Esophagus muscularis mucosa (tissue), 4 donors: ENCODE results near the gene ADCY3. TPM values are rescaled to one million over a fixed set of nuclear protein-coding genes. Genes with fewer than 3 reads are reported as not detected.

Source experiments
- DNase-seq: peaks from one replicate; pipeline ENCODE4 v3.0.0-alpha.2; 2017; ENCODE audit errors: extremely low spot score
- H3K27ac ChIP-seq, 4 donors: fragments of 200-600 bp; sonication (generic); replicated peaks in 1 of 4; 1 replicate in 3 of 4; 2 replicates in 1 of 4; pipeline ENCODE4 v1.5.1; 2016 to 2019; ENCODE audit warnings: mild to moderate bottlenecking in 1 of 4
- H3K27me3 ChIP-seq, 4 donors: fragments of 200-600 bp; sonication (generic); one replicate each; pipeline versions ENCODE4 v1.5.1 to v1.6.0; 2016 to 2019
- H3K36me3 ChIP-seq, 4 donors: fragments of 200-600 bp; sonication (generic); one replicate each; pipeline ENCODE4 v1.5.1; 2016 to 2019
- H3K4me1 ChIP-seq, 4 donors: fragments of 200-600 bp; sonication (generic); one replicate each; pipeline ENCODE4 v1.5.1; 2016 to 2019
- H3K4me3 ChIP-seq, 4 donors: fragments of 200-600 bp; sonication (generic); 1 replicate in 2 of 4; 2 replicates in 2 of 4; pipeline ENCODE4 v1.5.1; 2016 to 2019; ENCODE audit warnings: mild to moderate bottlenecking in 4 of 4, moderate library complexity in 1 of 4
- H3K9me3 ChIP-seq, 4 donors: fragments of 200-600 bp; sonication (generic); 1 replicate in 3 of 4; 2 replicates in 1 of 4; pipeline ENCODE4 v1.5.1; 2016 to 2019
- EP300 ChIP-seq: sonication (generic); formaldehyde crosslinking; IDR thresholded peaks from one replicate; pipeline ENCODE4 v1.6.1; 2017; ENCODE audit warnings: antibody characterized with exemption
- POLR2A ChIP-seq: fragments of 450-650 bp; IDR thresholded peaks from one replicate; pipeline ENCODE4 v1.6.1; 2017; ENCODE audit warnings: antibody characterized with exemption, moderate library complexity, mild to moderate bottlenecking, low read depth
- POLR2AphosphoS5 ChIP-seq, 2 donors: sonication (generic); formaldehyde crosslinking; IDR thresholded peaks; one replicate each; pipeline ENCODE4 v1.6.1; 2017; ENCODE audit warnings: antibody characterized with exemption in 2 of 2
- WGBS: methylation state at CpG from one replicate; pipeline ENCODE4 v1.1.5; 2018; 5-methylcytosine and 5-hydroxymethylcytosine counted together
- intact Hi-C: fragments of 100-400 bp; cut with DNase I; formaldehyde crosslinking; loops from one replicate; pipeline ENCODE4 v1.15.1; 2023
- total RNA-seq, 4 donors: library from RNA; depleted of rRNA; stranded (reverse); fragments of >200 nt; gene quantifications; one replicate each; pipeline versions ENCODE4 v1.1.0 to v1.2.1, GENCODE V29; 2016
- TF ChIP-seq, protein P1 (sequence below), 3 experiments: fragments of 200-600 bp in 2 of 3; fragments of 450-650 bp in 1 of 3; sonication (generic) in 2 of 3; IDR thresholded peaks; one replicate each; pipeline ENCODE4 v1.5.1; 2017 to 2019; ENCODE audit warnings: antibody characterized with exemption in 3 of 3, mild to moderate bottlenecking in 2 of 3, moderate library complexity in 1 of 3

Gene ADCY3
- total RNA-seq, 4 donors from 2014 or later, result 21.2 to 70.6 (median 53.8) TPM

DNA sequence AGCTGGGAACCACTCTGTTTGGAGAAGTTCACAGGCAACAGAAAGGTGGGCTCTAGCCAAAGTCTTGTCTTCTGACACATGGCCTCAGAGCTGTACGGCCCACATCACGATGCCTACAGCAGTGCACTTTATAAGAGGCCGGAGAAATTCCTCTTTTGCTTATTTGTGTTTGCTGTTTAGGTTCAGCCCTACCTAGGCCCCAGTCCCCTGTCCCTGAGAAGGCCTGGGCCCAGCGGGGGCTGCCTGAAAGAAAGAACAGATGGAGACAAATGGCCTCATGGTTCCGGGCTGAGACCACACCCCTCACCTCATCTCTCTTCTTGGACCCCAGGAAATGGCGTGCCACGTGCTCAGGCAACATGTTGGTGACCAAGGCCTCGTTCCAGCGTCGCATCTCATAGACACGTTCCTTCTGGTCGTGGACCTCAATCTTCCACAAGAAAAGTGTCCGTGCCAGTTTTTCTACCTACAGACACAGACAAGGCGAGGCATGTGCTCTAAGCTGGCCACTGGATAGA lies 95.9 kb downstream of the ADCY3 start:
- no peak overlapping the region for H3K4me3 ChIP-seq
- no peaks in the 10 kb centered on the region for H3K9me3 ChIP-seq
- TF ChIP-seq POLR2AphosphoS5 (IDR thresholded peaks at IDR 0.05) (no peak), POLR2A (no peak), EP300 (no peak)
- TF ChIP-seq, protein P1, sequence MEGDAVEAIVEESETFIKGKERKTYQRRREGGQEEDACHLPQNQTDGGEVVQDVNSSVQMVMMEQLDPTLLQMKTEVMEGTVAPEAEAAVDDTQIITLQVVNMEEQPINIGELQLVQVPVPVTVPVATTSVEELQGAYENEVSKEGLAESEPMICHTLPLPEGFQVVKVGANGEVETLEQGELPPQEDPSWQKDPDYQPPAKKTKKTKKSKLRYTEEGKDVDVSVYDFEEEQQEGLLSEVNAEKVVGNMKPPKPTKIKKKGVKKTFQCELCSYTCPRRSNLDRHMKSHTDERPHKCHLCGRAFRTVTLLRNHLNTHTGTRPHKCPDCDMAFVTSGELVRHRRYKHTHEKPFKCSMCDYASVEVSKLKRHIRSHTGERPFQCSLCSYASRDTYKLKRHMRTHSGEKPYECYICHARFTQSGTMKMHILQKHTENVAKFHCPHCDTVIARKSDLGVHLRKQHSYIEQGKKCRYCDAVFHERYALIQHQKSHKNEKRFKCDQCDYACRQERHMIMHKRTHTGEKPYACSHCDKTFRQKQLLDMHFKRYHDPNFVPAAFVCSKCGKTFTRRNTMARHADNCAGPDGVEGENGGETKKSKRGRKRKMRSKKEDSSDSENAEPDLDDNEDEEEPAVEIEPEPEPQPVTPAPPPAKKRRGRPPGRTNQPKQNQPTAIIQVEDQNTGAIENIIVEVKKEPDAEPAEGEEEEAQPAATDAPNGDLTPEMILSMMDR (IDR thresholded peaks at IDR 0.05), result no peak
- intact Hi-C loops, result no loop called here
- WGBS, result 93% methylated on average over 13 of the region's 14 CpGs
- peaks cover 8 to 11% (median 10%) of the 10 kb centered on the region in 4 donors for H3K4me1 ChIP-seq
- no peak overlapping the region for H3K27ac ChIP-seq
- DNase-seq, result no peak
- H3K36me3 ChIP-seq, result peaks cover 5 to 53% (median 33%) of the 10 kb centered on the region in 4 donors
- no peaks in the 10 kb centered on the region for H3K27me3 ChIP-seq

DNA sequence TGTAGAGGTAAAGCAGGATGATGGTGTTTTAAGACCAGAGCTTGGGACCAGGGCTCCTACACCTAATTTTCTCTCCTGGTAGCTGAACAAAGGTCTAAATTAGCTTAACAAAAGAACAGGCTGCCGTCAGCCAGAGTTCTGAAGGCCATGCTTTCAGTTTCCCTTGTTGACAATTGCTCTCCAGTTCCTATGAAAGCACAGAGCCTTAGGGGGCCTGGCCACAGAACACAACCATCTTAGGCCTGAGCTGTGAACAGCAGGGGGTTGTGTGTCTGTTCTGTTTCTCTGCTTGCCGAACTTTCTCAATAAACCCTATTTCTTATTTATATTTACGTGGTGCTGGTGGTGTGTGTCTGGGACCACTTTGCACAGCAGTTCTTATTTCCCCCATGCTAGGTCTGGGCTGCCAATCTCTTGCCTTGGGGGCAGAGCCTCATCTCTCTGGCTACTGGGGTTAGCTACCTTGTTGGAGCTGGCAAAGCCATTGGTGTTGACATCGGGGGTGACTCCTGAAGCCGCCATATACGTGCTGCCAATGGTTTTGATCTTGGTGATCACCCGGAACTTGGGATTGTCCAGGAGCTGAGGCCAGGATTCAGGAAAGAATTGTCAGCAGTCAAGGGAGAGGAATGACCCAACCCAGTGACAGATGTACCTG lies 97.9 kb downstream of the ADCY3 start:
- WGBS, result 97% methylated on average over 7 of the region's 7 CpGs
- H3K4me1 ChIP-seq, result peaks cover under 1 to 2% (median under 1%) of the 10 kb centered on the region in 4 donors
- DNase-seq, result no peak
- no peaks in the 10 kb centered on the region for H3K9me3 ChIP-seq
- peaks cover 5 to 56% (median 33%) of the 10 kb centered on the region in 4 donors for H3K36me3 ChIP-seq
- intact Hi-C loops, result no loop called here
- no peak overlapping the region for H3K27ac ChIP-seq
- no peak for TF ChIP-seq POLR2A
- no peak for TF ChIP-seq EP300
- TF ChIP-seq, protein P1 (IDR thresholded peaks at IDR 0.05), result no peak
- no peak for TF ChIP-seq POLR2AphosphoS5 (IDR thresholded peaks at IDR 0.05)
- H3K27me3 ChIP-seq, result no peaks in the 10 kb centered on the region
- no peak overlapping the region for H3K4me3 ChIP-seq

DNA sequence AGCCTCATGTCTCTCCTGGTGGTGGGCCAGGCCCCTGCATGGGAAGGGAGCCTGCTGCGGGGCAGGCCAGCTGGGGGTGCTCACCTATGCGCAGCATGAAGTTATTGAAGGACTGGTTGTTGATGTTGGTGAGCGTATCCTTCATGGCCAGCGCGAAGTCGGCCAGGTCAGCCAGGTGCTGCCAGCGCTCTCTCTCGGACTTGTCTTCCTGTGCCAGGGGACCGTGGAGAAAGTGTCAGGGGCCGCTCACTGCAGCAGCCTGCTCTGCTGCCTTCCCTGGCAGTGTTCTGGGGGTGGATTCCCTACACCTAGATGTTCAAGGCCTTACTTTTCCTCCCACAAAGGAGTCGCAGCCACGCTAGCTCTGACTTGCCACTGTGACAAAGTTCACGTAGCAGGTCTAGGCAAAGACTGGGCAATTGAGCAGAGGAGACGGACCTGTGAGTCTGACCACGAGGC lies 98.6 kb downstream of the ADCY3 start:
- Histone ChIP-seq H3K36me3 (peaks cover 5 to 63% (median 37%) of the 10 kb centered on the region in 4 donors), H3K27me3 (no peaks in the 10 kb centered on the region), H3K4me3 (no peak overlapping the region), H3K9me3 (no peaks in the 10 kb centered on the region), H3K27ac (no peak overlapping the region), H3K4me1 (no peaks in the 10 kb centered on the region)
- 84% methylated on average over 10 of the region's 15 CpGs for WGBS
- TF ChIP-seq, protein P1 (IDR thresholded peaks at IDR 0.05), result no peak
- no peak for TF ChIP-seq POLR2A
- TF ChIP-seq POLR2AphosphoS5 (IDR thresholded peaks at IDR 0.05), result no peak
- TF ChIP-seq EP300, result no peak
- intact Hi-C loops, result no loop called here
- no peak for DNase-seq

DNA sequence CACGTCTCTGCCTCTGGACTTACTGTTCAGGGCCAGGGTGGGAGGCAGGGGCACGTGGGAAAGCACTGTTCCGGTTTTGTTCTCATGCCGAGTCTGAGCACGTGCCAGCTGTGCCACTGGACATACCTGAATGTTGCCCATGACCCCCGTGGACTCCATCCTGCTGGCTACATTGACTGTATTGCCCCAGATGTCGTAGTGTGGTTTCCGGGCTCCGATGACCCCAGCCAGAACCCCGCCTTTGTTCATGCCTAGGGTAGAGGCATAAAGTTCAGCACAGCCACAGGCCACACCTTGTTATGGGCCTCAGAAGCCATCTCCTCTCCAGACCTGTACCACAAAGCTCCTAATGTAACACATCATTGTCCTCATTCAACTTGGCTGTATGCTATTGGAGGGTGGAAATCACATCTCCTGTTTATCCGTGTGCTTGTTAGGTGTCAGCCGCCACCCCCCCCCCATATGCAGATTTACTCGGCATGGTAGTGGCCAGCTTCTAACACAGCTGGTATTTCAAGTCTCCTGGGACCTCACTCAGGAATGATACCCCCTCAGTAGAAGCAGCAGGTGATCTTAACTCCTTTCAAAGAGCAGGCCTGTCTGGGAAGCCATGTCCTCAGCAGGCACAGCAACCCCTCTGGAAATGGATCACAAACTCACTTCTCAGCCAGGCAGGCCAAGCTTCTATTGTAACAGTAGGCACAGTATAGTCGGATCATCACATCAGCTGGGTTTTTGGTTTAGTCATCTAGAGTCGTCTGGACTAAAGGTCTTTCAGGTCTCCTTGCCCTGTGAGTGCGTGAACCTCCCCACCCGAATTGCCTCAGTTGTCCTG lies 99.2 kb downstream of the ADCY3 start:
- no peaks in the 10 kb centered on the region for H3K9me3 ChIP-seq
- no peaks in the 10 kb centered on the region for H3K4me1 ChIP-seq
- intact Hi-C loops, result no loop called here
- TF ChIP-seq, protein P1 (IDR thresholded peaks at IDR 0.05), result no peak
- H3K27me3 ChIP-seq, result no peaks in the 10 kb centered on the region
- H3K27ac ChIP-seq, result no peak overlapping the region
- DNase-seq, result no peak
- H3K4me3 ChIP-seq, result no peak overlapping the region
- peaks cover 5 to 65% (median 43%) of the 10 kb centered on the region in 4 donors for H3K36me3 ChIP-seq
- WGBS, result 94% methylated on average over 17 of the region's 17 CpGs
